ENCODE data around the gene ZNF730.
"Not testable (repeated sequence)": the region's sequence is repeated elsewhere in the genome, so short reads cannot be mapped to it uniquely, and the experiment has no call there.

ZNF730 gene

GRCh38 chr19:23116802-23117571 lies at the start of gene ZNF730:
ZNF730 (plus strand) TSS chr19:23117025; CDS start chr19:23117174, 149 bp downstream.
- no peak for DNase-seq

- no peak for DNase-seq
Measured at GRCh38 chr19:23070353-23071146, 46.3 kb upstream of the ZNF730 start.

GRCh38 chr19:23071147-23071511 lies 45.7 kb upstream of the ZNF730 start:
- DNase-seq: no peak

- no peak for DNase-seq
Measured at GRCh38 chr19:23075031-23075733, 41.6 kb upstream of the ZNF730 start.

- not testable (repeated sequence) for DNase-seq
Measured at GRCh38 chr19:23077776-23078175, 39.0 kb upstream of the ZNF730 start.

- no peak for DNase-seq
Measured at GRCh38 chr19:23093832-23094231, 23.0 kb upstream of the ZNF730 start.

- no peak for DNase-seq
Measured at GRCh38 chr19:23095418-23095817, 21.4 kb upstream of the ZNF730 start.

- DNase-seq: no peak
Measured at GRCh38 chr19:23098286-23098685, 18.5 kb upstream of the ZNF730 start.

- DNase-seq: no peak
Measured at GRCh38 chr19:23098988-23099387, 17.8 kb upstream of the ZNF730 start.

GRCh38 chr19:23099966-23100365 lies 16.9 kb upstream of the ZNF730 start:
- no peak for DNase-seq

GRCh38 chr19:23101241-23101640 lies 15.6 kb upstream of the ZNF730 start:
- DNase-seq: no peak

GRCh38 chr19:23118400-23118799 lies 1.6 kb downstream of the ZNF730 start:
- DNase-seq: no peak

GRCh38 chr19:23134211-23134610 lies 17.4 kb downstream of the ZNF730 start:
- DNase-seq: not testable (repeated sequence)

- no peak for DNase-seq
Measured at GRCh38 chr19:23145617-23146415, 29.0 kb downstream of the ZNF730 start.

- DNase-seq: no peak
Measured at GRCh38 chr19:23160766-23161165, 43.9 kb downstream of the ZNF730 start.

- DNase-seq: not testable (repeated sequence)
Measured at GRCh38 chr19:23168286-23168685, 51.5 kb downstream of the ZNF730 start.

GRCh38 chr19:23183251-23183650 lies 66.4 kb downstream of the ZNF730 start:
- DNase-seq: no peak

- DNase-seq: no peak
Measured at GRCh38 chr19:23190341-23190740, 73.5 kb downstream of the ZNF730 start.

Measured in GOT3 (cell line).